AG04449 (cell line): ENCODE measurements around the gene MAP4.

ENCODE experiments used
- CTCF ChIA-PET: fragments of 350-600 bp; formaldehyde crosslinking; extraction: SDS; loops from one replicate; lab custom pipeline; 2021; ENCODE audit warnings: antibody characterized with exemption; lab: Yijun Ruan, JAX
- POLR2A ChIA-PET: fragments of 400-600, 350-600 bp; formaldehyde crosslinking; extraction: SDS; loops from one replicate; lab custom pipeline; 2020; ENCODE audit warnings: antibody characterized with exemption, inconsistent platforms; lab: Yijun Ruan, JAX
- DNase-seq: peaks from one replicate; pipeline ENCODE4 v3.0.0-alpha.2; 2010; ENCODE audit warnings: low read depth, low spot score
- H3K4me3 ChIP-seq: 2 replicates; pipeline ENCODE4 v1.5.1; 2011; ENCODE audit warnings: low read depth, mild to moderate bottlenecking, control low read depth, low read length
- CTCF ChIP-seq: IDR thresholded peaks from one replicate; pipeline ENCODE4 v1.5.1; 2011; ENCODE audit warnings: mild to moderate bottlenecking, moderate library complexity, low read length, control low read depth, inconsistent platforms; ENCODE audit not compliant: insufficient read depth; ENCODE audit errors: missing control alignments

The MAP4 gene

GRCh38 chr3:47852604-47853602 lies 163.3 kb downstream of the MAP4 start:
- ChIA-PET POLR2A (no interaction called here), CTCF (interaction anchor here (0.9 to 6.5 kb wide), 3 partner anchors 10 to 308 kb away, joined by 3 to 27 read pairs (median 3); no protein-coding TSS in a partner anchor)
- no peak for TF ChIP-seq CTCF
- H3K4me3 ChIP-seq, result no peak overlapping the region
- no peak for DNase-seq

- DNase-seq, result no peak
- ChIA-PET POLR2A (no interaction called here), CTCF (interaction anchor here (0.6 to 6.5 kb wide), 4 partner anchors 10 to 309 kb away, joined by 3 to 27 read pairs (median 3); no protein-coding TSS in a partner anchor)
- TF ChIP-seq CTCF, result no peak
- H3K4me3 ChIP-seq, result no peak overlapping the region
Observed at GRCh38 chr3:47851888-47852603, 164.2 kb downstream of the MAP4 start.

- DNase-seq, result no peak
- ChIA-PET POLR2A (interaction anchor here (1.2 kb wide), 1 partner anchor 13 kb away, joined by 3 read pairs; no protein-coding TSS in a partner anchor), CTCF (interaction anchor here (1.1 to 6.5 kb wide), 10 partner anchors 9 to 310 kb away, joined by 3 to 27 read pairs (median 4); no protein-coding TSS in a partner anchor)
- no peak for TF ChIP-seq CTCF
- no peak overlapping the region for H3K4me3 ChIP-seq
Observed at GRCh38 chr3:47850564-47851410, 165.4 kb downstream of the MAP4 start.

GRCh38 chr3:47849699-47850563 lies 166.3 kb downstream of the MAP4 start:
- peak; percentile 39 for TF ChIP-seq CTCF
- DNase-seq, result no peak
- ChIA-PET POLR2A (interaction anchor here (0.6 to 1.2 kb wide), 2 partner anchors 12 to 26 kb away, joined by 3 to 4 read pairs; no protein-coding TSS in a partner anchor), CTCF (interaction anchor here (0.7 to 6.5 kb wide), 11 partner anchors 9 to 307 kb away, joined by 3 to 27 read pairs (median 5); no protein-coding TSS in a partner anchor)
- no peak overlapping the region for H3K4me3 ChIP-seq

- ChIA-PET POLR2A (no interaction called here), CTCF (interaction anchor here (0.7 to 6.5 kb wide), 8 partner anchors 10 to 308 kb away, joined by 3 to 27 read pairs (median 6); no protein-coding TSS in a partner anchor)
- no peak for DNase-seq
- no peak for TF ChIP-seq CTCF
- no peak overlapping the region for H3K4me3 ChIP-seq
Observed at GRCh38 chr3:47849186-47849698, 167.0 kb downstream of the MAP4 start.
